Ishikawa (cell line): Measurements from ENCODE around the gene MYLK.
"Not testable (repeated sequence)": the region's sequence is repeated elsewhere in the genome, so short reads cannot be mapped to it uniquely, and the experiment has no call there.

Source experiments
- CEBPB ChIP-seq: IDR thresholded peaks from 2 replicates; pipeline ENCODE4 v1.6.1; 2012
- CREB1 ChIP-seq: IDR thresholded peaks from 2 replicates; pipeline ENCODE4 v1.6.1; 2012; ENCODE audit warnings: low read depth
- NFIC ChIP-seq: IDR thresholded peaks from 2 replicates; pipeline ENCODE4 v1.6.1; 2012
- YY1 ChIP-seq: IDR thresholded peaks from 2 replicates; pipeline ENCODE4 v1.6.1; 2012; ENCODE audit warnings: low read depth

DNA sequence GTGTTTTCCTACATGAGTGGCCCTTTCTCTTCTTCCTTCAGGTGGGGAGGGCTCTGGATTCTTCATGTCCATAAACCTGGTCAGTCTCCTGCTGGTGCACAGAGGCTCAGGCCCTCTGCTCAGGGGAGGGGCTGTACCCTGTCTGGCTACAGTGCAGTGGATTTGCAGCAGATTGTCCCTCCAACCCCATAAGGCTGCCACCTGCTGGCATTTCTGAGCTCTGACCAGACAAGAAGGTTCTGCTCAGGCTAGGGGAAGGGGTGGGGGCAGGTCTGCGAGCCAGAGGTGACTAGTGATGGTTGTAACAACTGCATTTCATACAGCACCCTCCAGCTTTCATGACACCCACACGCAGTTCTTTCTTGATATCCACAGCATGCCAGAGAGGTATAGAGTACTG is 182.1 kb downstream of the MYLK start:
- not testable (repeated sequence) for TF ChIP-seq YY1, CEBPB, CREB1, NFIC
